Measurements from ENCODE around the gene EN2. TPM values are rescaled to one million over a fixed set of nuclear protein-coding genes. Genes with fewer than 3 reads are reported as not detected.

EN2 gene
- polyA plus RNA-seq, 3 donors: 0.04 to 0.05 TPM; not detected in 1

DNA sequence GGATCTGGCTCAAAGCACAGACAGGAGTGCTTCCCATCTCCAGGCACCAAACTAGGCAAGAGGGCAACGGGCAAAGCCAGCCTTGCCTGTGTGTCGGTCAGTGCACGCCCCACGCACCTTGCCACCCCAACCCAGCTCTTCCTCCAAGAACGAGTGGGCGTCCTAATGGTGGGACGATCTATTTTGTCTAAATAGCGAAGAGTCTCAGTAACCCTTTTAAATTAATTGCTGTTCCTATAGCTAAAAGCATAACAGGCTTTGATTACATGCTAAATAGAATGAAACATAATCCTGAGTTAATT is 12.2 kb downstream of the EN2 start:
- no peak overlapping the region for H3K27ac ChIP-seq (ENCODE audit: low read depth, low read length)
- WGBS, 3 donors: 16 to 24% (median 20%) methylated on average over 8 of the region's 8 CpGs

DNA sequence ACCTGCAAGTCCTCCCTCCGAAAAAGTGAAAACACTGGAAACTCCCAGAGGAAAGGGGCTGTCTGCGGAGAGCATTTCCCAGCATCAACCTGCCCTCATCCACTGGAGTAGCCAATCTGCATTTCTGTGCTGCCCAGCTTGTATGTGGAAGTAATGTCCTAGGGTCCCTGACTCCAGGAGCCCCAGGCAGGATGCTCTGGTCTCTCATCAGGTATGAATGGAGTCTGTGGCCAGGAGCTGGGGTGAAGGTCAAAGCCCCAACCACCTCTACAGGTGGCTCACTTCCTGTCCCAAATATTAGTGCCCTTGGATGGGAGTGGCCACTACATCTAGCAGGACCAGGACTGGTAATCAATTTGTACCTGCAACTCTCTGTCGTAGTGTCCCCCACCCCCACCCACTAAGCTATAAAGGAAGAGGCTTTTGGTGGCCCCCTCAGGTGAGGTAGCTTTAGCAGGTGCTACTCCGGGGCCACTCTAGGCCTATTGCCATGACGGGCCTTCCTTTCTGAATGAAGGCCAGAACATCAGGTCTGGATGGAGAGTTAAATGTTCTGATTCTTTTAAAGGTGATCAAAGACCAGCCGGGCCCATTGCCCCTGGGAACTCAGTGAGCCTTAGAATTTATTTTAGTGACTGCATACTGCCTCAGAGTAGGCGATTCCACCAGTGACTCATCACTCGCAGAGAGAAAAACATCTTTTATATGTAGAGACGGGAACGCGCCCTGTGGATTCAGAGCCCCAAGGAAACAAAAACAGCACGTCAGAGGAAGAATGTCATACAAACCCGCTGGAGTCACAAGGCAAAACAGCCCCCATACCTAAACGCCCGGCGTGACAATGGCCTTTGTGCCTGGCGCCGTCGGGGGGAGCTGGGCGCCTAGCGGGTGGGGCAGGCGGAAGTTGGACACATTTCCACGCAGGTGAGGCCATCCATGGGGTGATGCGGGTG is 13.0 kb downstream of the EN2 start:
- 4 to 9% (median 6%) methylated on average over 24 of the region's 24 CpGs for WGBS, 3 donors

DNA sequence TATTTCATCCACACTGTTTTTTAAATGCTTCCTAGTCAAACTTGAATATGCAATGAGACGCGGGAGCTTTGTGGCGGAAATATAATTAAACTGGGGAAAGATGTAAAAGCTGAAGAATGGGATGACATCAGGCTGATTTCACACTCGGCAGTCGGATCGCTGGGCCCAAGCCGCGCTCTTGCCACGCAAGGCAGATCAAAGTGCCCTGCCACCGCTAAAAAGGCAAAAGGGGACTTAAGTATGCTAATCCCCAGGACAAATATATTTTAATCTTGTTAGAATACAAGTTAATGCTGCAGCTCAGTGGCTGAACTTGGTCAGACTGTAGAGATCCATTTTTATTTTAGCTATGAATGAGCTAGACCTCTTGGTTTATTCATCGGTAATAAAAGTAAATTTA is 13.8 kb downstream of the EN2 start:
- no peak overlapping the region for H3K27ac ChIP-seq (ENCODE audit: low read depth, low read length)
- WGBS, 3 donors: 15 to 16% (median 16%) methylated on average over 11 of the region's 11 CpGs

More for the DNA sequence above, 13.0 kb downstream of the EN2 start:
- no peak overlapping the region for H3K27ac ChIP-seq (ENCODE audit: low read depth, low read length)

DNA sequence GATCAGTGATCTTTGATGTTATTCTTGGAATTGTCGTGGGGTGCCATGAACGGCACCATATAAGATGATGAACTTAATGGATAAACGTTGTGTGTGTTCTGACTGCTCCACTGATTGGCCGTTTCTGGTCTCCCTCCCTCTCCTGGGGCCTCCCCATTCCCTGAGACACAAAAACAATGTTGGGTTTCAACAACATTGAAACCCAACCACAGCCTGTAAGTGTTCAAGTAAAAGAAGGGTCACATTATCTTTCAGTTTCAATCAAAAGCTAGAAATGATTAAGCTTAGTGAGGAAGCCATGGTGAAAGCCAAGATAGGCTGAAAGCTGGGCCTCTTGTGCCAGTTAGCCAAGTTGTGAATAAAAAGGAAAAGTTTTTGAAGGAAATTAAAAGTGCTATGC is 19.5 kb downstream of the EN2 start:
- no peak overlapping the region for H3K27ac ChIP-seq (ENCODE audit: low read depth, low read length)
- WGBS, 3 donors: 67 to 78% (median 75%) methylated on average over 4 of the region's 4 CpGs

DNA sequence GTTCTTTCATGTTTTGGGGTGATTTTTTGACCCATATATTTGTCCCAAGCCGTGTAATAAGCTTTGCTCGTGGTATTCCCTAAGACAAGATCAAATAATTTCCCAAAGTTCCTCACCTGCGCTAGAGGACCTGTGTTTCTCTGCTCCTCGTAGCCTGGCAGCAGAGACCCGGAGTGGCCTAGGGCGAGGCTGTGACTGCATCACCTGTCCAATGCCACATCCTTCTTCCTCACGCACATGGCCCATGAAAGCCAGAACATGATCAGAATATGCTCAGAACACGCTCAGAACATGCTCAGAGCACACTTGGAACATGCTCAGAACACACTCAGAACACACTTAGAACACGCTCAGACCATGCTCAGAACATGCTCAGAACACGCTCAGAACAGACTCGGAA is 23.8 kb downstream of the EN2 start:
- no peak overlapping the region for H3K27ac ChIP-seq (ENCODE audit: low read depth, low read length)
- WGBS, 3 donors: 88 to 93% (median 90%) methylated on average over 11 of the region's 11 CpGs

DNA sequence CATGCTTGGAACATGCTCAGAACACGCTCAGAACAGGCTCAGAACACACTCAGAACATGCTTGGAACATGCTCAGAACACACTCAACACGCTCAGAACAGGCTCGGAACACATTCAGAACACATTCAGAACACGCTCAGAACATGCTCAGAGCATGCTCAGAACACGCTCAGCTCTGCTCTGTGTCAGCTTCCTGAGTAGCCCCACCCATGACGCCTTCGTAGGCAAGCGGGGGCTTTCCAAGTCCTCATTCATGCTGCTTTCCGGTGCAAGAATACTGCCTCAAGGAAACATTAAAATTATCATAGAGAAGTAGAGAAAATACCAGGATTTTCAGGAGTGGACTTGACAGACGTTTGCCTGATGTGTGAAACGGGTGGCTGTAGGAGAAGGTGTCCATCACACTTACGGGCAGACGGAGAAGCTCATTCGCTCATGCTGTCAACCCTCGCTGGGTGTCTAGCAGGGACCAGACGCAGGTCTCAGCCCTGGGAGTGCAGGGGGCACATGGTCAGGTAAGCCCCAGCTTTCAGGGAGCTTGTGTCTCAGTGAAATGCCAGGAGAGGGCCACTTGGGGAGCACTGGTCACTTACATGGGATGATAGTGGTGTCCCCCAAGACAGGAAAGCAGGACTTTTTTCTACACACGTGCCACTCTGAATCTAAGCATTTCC is 24.7 kb downstream of the EN2 start:
- WGBS, 3 donors: 60 to 68% (median 61%) methylated on average over 17 of the region's 17 CpGs
- no peak overlapping the region for H3K27ac ChIP-seq (ENCODE audit: low read depth, low read length)

DNA sequence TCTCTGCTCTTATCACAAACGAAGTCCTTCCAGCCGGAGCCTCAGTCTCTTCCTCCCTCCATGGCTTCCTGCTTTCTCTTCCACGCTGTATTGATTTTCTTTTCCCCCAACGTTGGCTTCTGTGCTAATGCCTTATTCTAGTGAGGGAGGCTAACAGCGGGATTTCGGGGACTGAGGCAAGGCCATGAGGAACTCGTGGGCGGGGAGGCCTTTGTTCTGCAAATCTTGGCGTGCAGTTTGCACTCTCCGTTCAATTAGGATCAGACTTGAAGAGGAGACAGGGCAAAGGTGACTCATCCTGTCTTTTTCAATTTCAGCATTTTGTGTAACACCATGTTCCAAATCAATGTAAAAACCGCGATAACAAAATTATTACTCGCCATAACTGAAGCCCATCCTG is 25.3 kb downstream of the EN2 start:
- WGBS, 3 donors: 29 to 41% (median 31%) methylated on average over 13 of the region's 13 CpGs

DNA sequence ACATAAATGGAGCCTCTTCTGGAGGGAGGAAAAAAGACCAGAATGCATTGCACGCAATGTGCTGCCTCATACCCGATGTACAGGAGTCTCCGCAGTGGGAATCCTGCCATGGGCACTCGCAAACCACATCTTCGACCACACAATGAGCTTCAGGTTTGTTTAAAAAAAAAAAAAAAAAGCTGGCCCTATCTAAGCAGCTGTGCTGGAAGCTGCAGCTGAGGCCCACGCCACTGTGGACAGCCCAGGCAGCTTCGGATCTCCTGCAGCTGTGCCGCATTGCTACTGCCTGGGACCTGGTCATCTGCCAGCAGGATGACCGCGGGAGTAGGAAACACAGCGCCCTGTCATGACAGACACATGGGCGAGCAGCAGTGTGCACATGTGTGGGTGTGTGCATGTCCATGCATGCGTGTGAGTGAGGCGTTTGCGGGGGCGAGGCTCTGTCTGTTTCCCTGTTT is 26.0 kb downstream of the EN2 start:
- no peak overlapping the region for H3K27ac ChIP-seq (ENCODE audit: low read depth, low read length)
- 51 to 69% (median 60%) methylated on average over 16 of the region's 16 CpGs for WGBS, 3 donors

More for the DNA sequence above, 25.3 kb downstream of the EN2 start:
- H3K27ac ChIP-seq (ENCODE audit: low read depth, low read length): no peak overlapping the region

DNA sequence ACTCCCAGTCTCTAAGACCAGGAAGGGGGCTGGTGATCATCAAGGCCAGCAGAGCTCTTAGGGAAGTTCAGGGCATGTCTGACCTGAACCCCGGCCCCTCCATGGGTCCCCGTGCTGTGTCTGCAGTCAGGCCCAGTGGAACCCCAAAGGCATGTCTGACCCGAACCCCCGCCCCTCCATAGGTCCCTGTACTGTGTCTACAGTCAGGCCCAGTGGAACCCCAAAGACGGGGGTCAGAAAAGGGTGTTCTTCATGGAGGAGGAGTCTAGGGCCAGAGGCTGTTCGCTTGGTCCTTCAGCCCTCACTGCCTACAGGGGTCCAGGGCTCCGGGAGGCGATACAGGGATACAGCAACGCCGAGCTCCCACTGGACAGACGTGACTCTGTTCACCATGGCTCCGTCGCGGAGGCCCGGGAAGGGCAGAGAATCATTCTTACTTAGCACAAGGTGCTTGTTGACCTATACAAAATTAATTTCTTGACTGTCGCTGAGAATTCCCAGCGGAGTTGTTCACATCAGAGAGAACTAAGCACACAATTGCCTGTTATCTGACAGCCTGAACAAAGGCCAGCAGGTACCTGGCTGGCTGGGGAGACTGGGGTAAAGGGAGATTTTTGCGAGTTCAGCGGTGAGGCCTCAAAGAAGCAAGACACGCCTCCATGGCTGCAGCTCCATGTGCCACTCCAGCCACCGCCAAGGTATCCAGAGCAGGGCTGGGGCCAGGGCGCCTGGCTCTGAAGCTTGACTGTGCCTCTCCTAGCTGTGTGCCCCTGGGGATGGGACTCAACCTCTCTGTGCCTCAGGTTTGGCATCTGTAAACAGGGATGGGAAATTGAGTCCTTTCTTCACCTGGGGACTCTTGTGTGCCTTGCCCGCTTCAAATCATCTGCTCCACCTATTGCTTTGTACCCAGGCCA is 26.8 kb downstream of the EN2 start:
- no peak overlapping the region for H3K27ac ChIP-seq (ENCODE audit: low read depth, low read length)
- WGBS, 3 donors: 65 to 89% (median 87%) methylated on average over 23 of the region's 23 CpGs

DNA sequence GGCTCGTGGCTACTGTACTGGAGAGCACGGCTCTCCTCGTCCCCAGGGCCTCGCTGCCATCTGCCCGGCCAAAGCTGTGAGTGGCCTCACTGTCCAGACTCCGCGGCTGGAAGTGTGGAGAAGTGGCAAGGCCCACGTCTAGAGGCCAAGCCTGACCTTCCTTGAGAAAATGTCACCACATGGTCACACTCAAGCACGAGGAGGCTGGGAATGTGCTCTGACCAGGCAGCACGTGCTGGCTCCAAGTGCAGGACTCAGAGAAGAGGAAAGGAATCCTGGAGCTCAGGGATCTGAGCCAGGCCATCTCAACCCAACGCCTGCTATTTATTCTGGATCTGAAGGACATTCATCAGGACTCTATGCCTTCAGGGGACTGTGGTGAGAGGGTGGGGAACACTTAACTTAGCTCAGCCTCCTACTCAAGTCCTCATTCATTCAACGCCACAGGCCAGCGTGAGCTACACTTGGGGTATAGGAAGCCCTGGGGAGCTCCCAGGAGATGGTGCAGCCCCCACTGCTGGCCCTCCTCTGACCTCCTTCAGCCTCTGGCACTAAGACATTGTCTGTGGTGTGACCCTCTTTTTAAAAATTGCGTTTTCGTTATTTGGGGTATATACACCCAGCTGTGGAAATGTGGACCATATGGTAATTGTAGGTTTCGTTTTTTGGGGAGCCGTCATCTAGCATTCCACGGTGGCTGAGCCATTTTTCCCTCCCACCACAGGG is 29.0 kb downstream of the EN2 start:
- 81 to 88% (median 87%) methylated on average over 18 of the region's 18 CpGs for WGBS, 3 donors

DNA sequence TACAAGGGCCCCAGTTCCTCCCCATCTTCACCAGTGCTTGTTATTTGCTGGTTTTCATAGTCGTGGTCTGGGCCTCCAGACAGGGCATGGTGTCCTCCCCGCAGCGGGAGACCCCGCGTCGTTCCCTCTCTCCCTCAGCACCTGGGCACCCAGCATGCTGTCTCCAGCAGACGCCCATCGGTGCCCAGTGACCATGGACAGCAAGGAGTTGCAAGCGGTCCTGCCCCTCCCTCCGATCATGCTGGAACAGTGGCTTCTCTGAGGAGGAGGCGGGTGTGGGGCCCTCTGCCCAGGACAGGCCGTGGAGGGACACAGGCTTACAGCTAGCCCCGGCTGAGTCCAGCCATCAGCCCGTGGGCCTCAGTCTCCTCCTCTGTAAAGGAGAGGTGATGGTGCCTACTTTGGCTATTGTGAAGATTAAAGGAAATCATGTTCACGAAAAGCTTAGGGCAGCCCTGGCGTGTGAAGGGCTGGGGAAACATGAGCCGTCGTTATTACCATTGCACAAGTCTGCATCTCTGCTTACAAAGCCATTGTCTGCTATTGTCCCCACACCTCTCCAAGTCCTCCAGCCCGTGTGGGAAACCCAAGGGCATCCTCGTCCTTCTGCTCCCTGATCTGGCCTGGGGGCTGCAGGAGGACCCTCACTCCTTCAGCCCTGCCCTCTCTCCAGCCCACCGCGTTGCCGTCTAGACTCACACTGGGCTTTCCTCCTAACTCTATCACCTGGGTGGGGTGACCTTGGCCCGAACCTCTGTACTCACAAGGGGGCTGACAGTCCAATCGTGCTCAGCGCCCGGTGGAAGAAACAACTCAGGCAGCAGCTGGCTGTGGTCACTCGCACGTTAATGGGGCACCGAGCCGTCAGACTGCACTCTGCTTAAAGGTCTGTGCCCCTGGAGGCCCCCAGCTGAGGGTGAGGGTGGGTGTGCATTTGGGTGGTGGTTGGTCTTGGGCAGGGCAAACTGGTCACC is 29.9 kb downstream of the EN2 start:
- WGBS, 3 donors: 76 to 87% (median 81%) methylated on average over 31 of the region's 31 CpGs
- no peak overlapping the region for H3K27ac ChIP-seq (ENCODE audit: low read depth, low read length)

More for the DNA sequence above, 29.0 kb downstream of the EN2 start:
- H3K27ac ChIP-seq (ENCODE audit: low read depth, low read length): no peak overlapping the region

DNA sequence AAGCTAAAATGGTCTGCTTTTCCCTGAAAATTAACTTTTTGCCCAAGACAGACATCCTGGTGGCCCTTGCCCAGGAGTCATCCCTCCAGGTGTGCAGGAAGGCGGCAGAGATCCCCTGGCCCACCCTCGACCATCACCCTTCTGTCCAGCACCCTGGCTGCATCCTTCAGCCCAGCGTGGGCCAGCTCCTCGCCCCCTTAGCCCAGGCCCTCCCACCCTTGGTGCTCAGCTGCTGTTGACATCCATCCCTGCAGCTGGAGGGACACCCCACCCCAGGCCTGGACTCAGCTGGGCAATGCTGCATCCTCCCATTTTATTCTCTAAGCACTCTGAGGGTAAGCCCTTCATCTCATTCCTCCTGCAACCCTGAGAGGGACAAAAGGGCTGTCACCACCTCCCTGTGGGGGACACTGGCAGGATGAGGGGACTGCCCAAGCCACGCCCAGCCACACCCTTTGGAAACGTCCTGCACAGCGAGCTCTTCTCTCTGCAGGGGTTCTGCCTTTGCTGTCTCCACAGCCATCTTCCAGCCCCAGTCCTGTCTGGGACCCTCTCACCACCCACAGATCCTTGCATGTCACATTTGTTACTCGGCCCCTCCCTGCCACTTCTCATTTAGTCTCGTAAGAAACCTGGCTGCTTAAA is 30.7 kb downstream of the EN2 start:
- WGBS, 3 donors: 58 to 66% (median 62%) methylated on average over 9 of the region's 9 CpGs
- no peak overlapping the region for H3K27ac ChIP-seq (ENCODE audit: low read depth, low read length)

DNA sequence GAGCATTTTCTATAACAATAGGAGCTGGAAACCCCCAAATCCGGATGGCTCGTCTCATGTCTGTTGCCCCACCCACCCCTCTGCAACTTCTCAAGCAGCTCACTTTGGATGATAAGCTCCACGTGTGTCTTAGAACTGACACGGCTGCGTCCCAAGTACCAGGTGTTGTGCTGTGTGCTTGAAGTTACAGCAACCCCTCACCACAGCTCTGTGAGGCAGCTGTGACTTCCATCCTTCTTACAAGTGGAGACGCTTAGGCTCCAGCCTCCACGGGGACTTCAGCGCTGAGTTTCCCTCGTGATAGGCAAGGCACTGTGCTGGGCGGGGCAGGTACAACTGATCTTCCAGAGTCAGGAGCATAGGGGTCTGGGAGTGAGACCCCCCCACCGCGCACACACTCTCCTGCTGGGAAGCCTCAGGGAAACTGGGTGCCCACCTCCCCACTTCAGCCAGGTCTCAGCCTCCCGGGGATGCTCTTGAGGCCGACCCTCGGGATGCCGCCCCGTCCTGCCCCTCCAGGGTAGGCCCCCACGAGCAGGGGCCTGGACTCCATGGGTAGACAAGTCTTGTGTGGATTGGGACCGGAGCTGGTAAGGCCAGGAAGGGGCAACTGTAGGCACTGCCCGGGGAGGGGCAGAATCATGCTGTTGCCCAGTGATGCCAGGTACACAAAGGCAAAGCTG is 31.4 kb downstream of the EN2 start:
- 75 to 79% (median 76%) methylated on average over 20 of the region's 20 CpGs for WGBS, 3 donors
- H3K27ac ChIP-seq (ENCODE audit: low read depth, low read length): no peak overlapping the region

DNA sequence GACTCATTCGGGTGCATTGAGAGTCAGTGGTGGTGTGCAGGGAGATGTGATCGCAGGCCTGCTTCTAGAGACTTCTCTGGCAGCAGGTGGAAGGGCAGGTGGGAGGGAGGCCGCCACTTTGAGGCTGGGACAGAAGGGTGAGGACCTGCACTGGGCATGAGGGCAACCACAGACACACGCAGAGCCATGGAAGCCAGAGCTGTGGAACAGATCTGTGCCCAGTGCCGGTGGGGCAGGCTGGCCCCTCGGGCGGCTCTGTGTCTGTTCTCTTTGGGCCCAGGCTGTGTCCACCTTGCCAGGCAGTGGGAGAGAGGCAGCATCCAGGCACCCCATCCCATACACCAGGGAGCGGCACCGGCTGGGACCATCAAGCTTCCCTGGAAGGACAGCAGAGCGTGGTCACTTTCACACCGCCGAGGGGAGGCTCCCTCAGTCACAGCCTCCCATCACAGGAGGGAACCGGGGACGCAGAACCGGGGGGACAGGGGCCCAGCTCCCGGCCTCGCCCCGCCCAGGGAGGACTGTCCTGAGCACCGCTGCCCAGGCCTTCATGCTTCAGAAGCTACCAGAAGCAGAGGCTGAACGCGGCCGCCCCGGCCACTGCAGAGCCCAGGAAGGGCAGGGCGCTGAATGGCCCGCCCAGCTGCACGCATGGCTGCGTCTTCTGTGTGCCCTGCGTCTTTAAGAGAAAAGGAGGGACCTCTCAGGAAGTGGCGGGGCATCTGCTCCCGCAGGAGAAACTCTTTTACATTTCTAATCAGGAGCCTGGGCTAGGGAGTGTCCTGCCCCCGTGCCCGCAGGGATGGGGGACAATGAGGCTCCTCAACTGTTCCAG is 32.1 kb downstream of the EN2 start:
- 53 to 66% (median 55%) methylated on average over 30 to 32 of the region's 32 CpGs for WGBS, 3 donors
- no peak overlapping the region for H3K27ac ChIP-seq (ENCODE audit: low read depth, low read length)
